ENCODE measurements around the gene MAP1LC3B.

MAP1LC3B gene

DNA sequence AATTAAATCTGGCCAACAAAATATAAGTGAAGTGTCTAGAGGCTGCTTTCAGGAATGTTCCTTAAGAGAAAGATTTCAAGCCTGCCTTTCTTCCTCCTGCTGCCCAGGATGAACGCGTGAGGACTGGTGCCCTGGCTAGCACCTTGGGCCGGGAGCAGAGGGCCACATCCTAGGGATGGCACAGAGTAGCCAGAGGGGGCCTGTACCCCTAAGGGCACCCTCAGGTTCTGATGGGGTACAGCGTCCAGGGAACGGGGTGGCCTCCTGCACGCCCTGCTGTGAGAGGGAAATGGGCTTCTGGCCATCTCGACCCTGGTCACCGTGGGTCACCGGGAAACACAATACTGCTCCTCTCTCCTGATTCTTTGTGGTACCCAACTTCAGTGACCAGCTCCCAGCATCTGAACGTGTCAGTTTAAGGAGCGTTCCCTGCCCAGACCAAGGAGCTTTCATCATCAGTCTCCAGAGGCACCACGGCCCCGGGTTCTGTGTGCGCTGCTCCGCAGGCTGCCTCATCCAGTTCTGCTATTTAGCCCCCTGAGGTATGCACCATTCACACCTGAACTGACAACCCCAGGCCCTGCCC, 40.3 kb downstream of the MAP1LC3B start:
- no peak overlapping the region for H3K27ac ChIP-seq
- TF ChIP-seq, protein P1, sequence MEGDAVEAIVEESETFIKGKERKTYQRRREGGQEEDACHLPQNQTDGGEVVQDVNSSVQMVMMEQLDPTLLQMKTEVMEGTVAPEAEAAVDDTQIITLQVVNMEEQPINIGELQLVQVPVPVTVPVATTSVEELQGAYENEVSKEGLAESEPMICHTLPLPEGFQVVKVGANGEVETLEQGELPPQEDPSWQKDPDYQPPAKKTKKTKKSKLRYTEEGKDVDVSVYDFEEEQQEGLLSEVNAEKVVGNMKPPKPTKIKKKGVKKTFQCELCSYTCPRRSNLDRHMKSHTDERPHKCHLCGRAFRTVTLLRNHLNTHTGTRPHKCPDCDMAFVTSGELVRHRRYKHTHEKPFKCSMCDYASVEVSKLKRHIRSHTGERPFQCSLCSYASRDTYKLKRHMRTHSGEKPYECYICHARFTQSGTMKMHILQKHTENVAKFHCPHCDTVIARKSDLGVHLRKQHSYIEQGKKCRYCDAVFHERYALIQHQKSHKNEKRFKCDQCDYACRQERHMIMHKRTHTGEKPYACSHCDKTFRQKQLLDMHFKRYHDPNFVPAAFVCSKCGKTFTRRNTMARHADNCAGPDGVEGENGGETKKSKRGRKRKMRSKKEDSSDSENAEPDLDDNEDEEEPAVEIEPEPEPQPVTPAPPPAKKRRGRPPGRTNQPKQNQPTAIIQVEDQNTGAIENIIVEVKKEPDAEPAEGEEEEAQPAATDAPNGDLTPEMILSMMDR (conservative IDR thresholded peaks at IDR 0.05): no peak

DNA sequence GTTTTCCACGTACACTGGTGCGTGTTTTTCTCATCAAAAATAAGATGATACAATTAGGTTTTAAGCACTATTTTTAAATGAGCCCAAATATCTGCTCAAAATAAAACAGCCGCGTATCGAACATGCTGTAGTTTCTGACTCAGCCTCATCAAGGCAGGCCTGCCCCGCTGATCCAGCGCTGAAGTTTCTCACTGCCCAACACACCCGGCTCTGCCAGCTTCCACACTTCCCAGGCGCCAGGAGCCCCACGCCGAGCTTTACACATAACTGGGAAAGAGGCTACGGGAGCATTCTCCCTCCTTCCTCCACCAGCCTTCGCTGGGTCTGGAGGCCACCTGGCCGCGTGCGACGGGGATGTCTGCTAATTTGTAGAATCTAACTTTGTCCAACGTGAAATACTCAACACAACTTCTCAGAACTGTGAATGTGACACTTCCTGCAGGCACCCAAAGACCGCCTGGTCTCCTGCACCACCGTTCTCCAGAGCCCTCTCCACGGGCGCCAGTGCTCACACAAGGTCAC, 42.1 kb downstream of the MAP1LC3B start:
- TF ChIP-seq, protein P1 (conservative IDR thresholded peaks at IDR 0.05): no peak
- no peak overlapping the region for H3K27ac ChIP-seq

DNA sequence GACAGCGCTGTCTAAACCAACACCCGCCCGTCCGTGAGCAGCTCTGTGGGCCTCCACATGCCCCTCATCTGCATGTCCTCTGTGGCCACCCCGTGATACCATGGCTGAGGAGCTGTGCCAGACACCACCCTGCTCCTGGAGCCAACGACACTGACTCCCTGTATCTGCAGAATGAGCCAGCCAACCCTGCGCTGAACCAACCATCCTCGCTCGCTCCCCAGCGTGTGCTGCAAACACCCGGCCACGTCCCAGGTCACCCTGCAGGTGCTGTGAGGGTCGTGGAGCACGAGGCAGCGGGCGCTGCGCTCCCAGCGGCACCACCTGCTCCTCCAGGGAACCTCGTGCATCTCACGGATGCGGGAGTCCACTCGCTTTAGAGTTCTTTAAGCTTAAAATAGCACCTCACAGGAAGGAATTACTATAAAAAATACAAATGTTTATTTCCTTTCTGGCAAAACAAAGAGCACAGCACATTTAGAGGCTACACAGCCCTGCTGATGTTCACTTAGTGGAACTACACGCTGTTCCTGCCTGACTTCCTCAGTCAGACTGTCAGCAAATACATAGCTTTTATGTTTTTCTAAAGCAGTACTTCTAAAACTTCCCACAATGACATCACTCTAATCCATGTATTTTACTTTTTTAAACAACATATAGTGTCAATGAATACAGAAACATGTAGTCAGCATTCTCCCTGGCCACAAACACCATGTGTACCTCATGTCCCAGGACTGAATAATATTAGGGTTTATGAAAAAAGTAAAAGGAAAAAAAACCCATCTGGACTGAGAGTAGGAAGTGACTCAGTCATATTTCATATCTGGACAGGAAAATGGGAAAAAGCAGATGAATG, 43.5 kb downstream of the MAP1LC3B start:
- H3K27ac ChIP-seq: no peak overlapping the region; the same call in 1 of the 2 replicates
- TF ChIP-seq, protein P1 (conservative IDR thresholded peaks at IDR 0.05): no peak

DNA sequence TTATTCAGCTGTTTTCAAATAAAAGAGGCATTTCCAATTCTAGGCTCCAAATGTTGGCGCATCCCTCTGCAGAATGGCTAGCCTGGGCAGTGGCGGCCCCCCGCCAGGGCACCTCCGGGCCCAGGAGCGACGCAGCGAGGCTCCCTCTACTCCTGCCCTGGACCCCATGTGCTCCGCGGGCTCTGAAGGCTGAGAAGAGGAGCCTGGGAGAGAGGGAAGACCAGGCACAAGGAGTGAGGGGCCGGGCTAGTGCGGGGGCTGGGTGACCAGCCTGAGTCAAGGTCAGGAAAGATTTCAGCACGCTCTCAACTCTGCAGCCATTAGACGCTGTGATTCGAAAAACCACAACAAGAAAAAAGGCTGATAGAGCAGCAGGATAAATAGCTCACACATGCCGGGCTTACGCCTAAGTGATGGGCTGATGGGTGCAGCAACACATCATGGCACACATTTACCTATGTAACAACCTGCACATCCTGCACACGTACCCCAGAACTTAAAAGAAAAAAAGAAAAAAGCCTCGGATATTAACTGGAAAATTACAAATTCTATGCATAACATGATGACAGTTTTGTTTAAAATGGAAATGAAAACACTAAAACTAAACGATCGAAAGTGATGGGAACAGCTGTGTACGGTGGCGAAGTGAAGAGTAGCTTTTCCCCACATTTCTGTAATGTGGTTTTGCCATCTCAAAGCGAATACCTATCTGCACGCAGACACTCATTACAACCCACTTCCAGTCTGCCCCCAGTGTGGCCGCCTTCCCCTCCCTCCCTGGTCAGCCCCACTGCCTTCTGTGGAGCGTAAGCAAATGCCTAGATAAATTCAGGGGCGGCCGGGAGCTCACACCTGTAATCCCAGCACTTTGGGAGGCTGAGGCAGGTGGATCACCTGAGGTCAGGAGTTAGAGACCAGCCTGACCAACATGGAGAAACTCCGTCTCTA, 44.4 kb downstream of the MAP1LC3B start:
- TF ChIP-seq, protein P1 (conservative IDR thresholded peaks at IDR 0.05): no peak
- H3K27ac ChIP-seq: no peak overlapping the region

DNA sequence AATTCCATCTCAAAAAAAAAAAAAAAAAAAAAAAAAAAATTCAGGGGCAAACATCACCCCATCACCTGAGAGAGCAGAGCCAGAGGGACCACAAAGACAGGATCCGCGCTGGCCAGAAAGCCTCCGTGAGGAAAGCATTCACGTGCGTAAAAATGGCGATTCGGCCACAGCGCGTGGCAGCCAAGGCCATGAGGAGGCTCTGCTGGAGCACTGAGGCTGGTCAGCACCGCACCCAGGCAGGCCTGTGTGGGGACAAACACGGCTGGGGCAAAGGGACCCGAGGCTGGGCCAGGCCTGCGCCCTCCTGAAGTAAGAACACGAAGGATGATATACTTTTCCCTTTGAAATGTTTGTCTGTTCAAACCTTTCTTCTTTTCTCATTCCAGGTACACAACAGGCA, 45.2 kb downstream of the MAP1LC3B start:
- TF ChIP-seq, protein P1 (conservative IDR thresholded peaks at IDR 0.05): no peak
- no peak overlapping the region for H3K27ac ChIP-seq

DNA sequence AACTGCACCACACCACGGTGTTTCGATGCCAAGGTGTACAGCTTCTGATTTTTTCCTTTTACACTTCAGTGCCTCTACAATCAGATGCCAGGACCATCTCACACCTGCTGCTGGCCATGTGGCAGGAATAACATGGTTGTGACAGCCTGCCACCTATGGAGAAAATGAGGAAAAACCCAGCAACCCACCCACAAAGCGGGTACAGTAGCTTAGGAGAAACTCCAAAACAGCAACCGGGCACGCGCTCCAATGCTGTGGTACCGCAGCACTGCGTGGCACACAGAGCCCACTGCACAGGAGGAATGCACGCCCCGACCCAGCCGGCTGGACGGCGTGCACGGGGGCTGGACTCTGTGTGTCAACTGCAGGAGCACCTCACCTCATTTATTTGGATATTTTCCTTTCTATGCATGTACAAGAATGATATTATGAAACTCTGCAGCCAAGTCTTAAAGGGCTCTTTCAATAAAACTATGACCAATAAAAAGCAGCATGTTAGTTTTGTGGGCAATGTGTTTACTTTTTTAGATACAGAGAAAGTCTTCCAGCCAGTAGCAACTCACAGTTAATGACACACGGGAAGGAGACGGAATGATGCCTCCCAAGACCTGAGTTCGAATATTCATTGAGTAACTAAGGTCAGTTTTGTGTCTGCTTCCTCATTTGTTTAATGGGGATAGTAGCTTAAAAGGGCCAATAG, 45.9 kb downstream of the MAP1LC3B start:
- TF ChIP-seq, protein P1 (conservative IDR thresholded peaks at IDR 0.05): 0 out of 2 replicates have a peak, but pooled peaks have one; percentile 7
- H3K27ac ChIP-seq: no peak overlapping the region

All from VCaP (cell line).